ENCODE data around the gene TINAGL1. TPM values are rescaled to one million over a fixed set of nuclear protein-coding genes. Genes with fewer than 3 reads are reported as not detected.

The TINAGL1 gene
- total RNA-seq, 4 donors from 2014 or later: 152 to 368 (median 248) TPM

GRCh38 chr1:31600641-31601040 lies 24.3 kb downstream of the TINAGL1 start:
- Histone ChIP-seq H3K27me3 (no peaks in the 10 kb centered on the region), H3K4me1 (no peaks in the 10 kb centered on the region), H3K27ac (no peak overlapping the region), H3K9me3 (no peaks in the 10 kb centered on the region), H3K36me3 (no peaks in the 10 kb centered on the region), H3K4me3 (no peak overlapping the region)
- WGBS, 2 donors (ENCODE audit: low coverage in 1 of 2): 73 to 80% methylated on average over 2 of the region's 2 CpGs
- TF ChIP-seq EP300 (IDR thresholded peaks at IDR 0.05): no peak
- TF ChIP-seq CTCF (IDR thresholded peaks at IDR 0.05): no peak
- no peak for TF ChIP-seq POLR2AphosphoS5 (IDR thresholded peaks at IDR 0.05)
- no peak for ATAC-seq

GRCh38 chr1:31602081-31602480 lies 25.8 kb downstream of the TINAGL1 start:
- Histone ChIP-seq H3K4me1 (no peaks in the 10 kb centered on the region), H3K9me3 (no peaks in the 10 kb centered on the region), H3K36me3 (no peaks in the 10 kb centered on the region), H3K27me3 (no peaks in the 10 kb centered on the region), H3K4me3 (no peak overlapping the region), H3K27ac (no peak overlapping the region)
- 83 to 92% methylated on average over 2 of the region's 2 CpGs for WGBS, 2 donors (ENCODE audit: low coverage in 1 of 2)
- ATAC-seq: no peak
- TF ChIP-seq CTCF (IDR thresholded peaks at IDR 0.05) (no peak), POLR2AphosphoS5 (IDR thresholded peaks at IDR 0.05) (no peak), POLR2A (IDR thresholded peaks at IDR 0.05) (no peak), EP300 (IDR thresholded peaks at IDR 0.05) (no peak)

- Histone ChIP-seq H3K9me3 (no peaks in the 10 kb centered on the region), H3K27me3 (no peaks in the 10 kb centered on the region), H3K4me3 (no peak overlapping the region), H3K27ac (no peak overlapping the region), H3K4me1 (no peaks in the 10 kb centered on the region), H3K36me3 (no peaks in the 10 kb centered on the region)
- WGBS, 2 donors (ENCODE audit: low coverage in 1 of 2): 92% methylated on average over 3 of the region's 4 CpGs; no CpG with 5 or more reads in 1 of the 2 donors
- TF ChIP-seq POLR2A (IDR thresholded peaks at IDR 0.05) (no peak), EP300 (IDR thresholded peaks at IDR 0.05) (no peak), CTCF (IDR thresholded peaks at IDR 0.05) (no peak)
- ATAC-seq: no peak
These were observed 29.7 kb downstream of the TINAGL1 start for GRCh38 chr1:31605908-31606427.

DNA sequence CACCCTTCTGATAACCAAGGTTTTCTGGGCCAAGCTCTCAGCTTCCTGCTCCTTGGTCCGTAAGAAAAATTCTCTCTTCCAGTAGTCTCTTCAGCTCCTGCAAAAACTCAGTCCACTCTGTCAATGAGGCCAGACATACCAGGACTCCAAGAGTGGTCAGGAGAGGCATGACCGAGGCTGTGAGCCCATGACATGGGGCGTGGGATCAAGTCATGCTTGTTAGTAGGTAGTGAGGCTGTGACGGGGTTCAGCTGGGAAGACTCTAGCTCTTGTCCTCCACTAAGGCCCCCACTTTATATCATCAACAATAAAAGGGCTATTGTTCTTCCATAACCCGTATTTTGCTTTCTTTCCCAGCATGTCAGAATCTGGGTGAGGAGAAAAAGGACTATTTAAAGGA lies 31.0 kb downstream of the TINAGL1 start:
- WGBS, 2 donors (ENCODE audit: low coverage in 1 of 2): 80 to 87% methylated on average over 3 to 4 of the region's 5 CpGs
- no peak for TF ChIP-seq EP300 (IDR thresholded peaks at IDR 0.05)
- no peak for TF ChIP-seq CTCF (IDR thresholded peaks at IDR 0.05)
- no peaks in the 10 kb centered on the region for H3K9me3 ChIP-seq

GRCh38 chr1:31609514-31610118 lies 33.3 kb downstream of the TINAGL1 start:
- no peaks in the 10 kb centered on the region for H3K36me3 ChIP-seq
- H3K4me1 ChIP-seq: no peaks in the 10 kb centered on the region
- no peak for ATAC-seq
- TF ChIP-seq POLR2A (IDR thresholded peaks at IDR 0.05) (no peak), CTCF (IDR thresholded peaks at IDR 0.05) (no peak), EP300 (IDR thresholded peaks at IDR 0.05) (no peak), POLR2AphosphoS5 (IDR thresholded peaks at IDR 0.05) (no peak)
- no peaks in the 10 kb centered on the region for H3K9me3 ChIP-seq
- no peak overlapping the region for H3K27ac ChIP-seq
- WGBS, 2 donors (ENCODE audit: low coverage in 1 of 2): 0 to 12% methylated on average over 1 of the region's 1 CpG
- H3K27me3 ChIP-seq: peaks cover under 1% of the 10 kb centered on the region
- H3K4me3 ChIP-seq: no peak overlapping the region

More for the DNA sequence above, 31.0 kb downstream of the TINAGL1 start:
- H3K36me3 ChIP-seq: no peaks in the 10 kb centered on the region
- H3K27me3 ChIP-seq: no peaks in the 10 kb centered on the region
- ATAC-seq: no peak
- no peaks in the 10 kb centered on the region for H3K4me1 ChIP-seq
- no peak overlapping the region for H3K27ac ChIP-seq
- H3K4me3 ChIP-seq: no peak overlapping the region

All from gastroesophageal sphincter (tissue), 4 donors.